Measurements from ENCODE around the gene NCCRP1. TPM values are rescaled to one million over a fixed set of nuclear protein-coding genes. Genes with fewer than 3 reads are reported as not detected.

The NCCRP1 gene
- total and polyA plus RNA-seq, 4 donors, result not detected

DNA sequence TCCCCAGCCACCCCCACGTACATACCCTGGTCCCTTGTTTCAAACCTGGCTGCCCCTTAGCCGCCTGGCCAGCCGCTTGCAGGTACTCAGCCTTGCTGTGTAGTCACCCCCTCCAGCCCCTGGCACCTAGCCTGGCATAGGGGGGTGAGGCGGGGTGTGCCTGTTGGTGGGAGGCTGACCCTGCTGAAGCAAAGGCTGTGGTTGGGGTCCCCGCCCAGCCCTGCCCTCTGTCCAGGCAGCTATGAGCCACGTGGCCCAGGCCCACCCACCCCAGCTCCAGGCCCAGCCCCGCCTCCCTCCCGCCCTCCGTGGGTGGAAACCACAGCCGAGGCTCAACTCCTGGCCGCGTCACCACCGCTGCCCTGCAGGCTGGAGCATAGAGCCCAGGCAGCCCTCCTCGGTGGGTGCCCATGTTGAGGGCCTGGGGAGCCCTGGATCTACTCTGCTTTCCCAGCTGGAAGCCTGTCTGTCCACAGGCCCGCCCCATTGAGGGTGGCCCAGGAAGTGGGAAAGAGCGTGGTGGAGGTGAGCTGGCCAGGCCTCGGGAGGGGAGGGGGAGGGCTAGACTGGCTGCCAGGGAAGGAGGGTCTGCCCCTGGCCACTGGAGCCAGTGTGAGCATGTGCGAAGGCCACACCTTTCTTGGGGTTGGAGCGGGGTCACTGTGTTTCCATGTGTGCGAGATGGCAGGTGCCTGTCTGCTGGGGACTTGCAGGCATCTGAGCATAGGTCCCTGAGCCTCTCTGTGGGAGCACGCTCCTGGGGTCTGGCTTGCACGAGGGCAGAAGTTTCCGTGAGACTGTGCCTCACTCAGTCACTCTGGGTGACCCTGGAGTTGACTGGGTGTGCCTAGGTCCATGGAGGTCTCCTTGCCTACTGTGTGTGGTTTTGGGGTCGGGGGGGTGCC, 40.2 kb upstream of the NCCRP1 start (continued):
- TF ChIP-seq REST (IDR thresholded peaks at IDR 0.05), result no peak
- TF ChIP-seq YY1 (IDR thresholded peaks at IDR 0.05), result no peak
- TF ChIP-seq FOXA1 (IDR thresholded peaks at IDR 0.05), result no peak

- DNase-seq (ENCODE audit: low spot score), result no peak
- no peak overlapping the region for H3K27ac ChIP-seq (ENCODE audit: low read depth in 1 of 2, low read length in 2 of 2)
- H3K4me1 ChIP-seq (ENCODE audit: control insufficient read depth in 4 of 4, insufficient read depth in 4 of 4, low read length in 3 of 4), result peaks cover 21 to 57% (median 44%) of the 10 kb centered on the region in 4 donors
- H3K36me3 ChIP-seq (ENCODE audit: control insufficient read depth in 4 of 4, insufficient read depth in 3 of 4, low read depth in 1 of 4, low read length in 3 of 4), result no peaks in the 10 kb centered on the region
- 71% methylated on average over 23 of the region's 23 CpGs for WGBS
- no peak overlapping the region for H3K4me3 ChIP-seq (ENCODE audit: low read depth in 1 of 3, low read length in 3 of 3)
- TF ChIP-seq EGR1 (IDR thresholded peaks at IDR 0.05; ENCODE audit: low read depth in 2 of 2) (no peak), ZBTB33 (IDR thresholded peaks at IDR 0.05) (no peak), YY1 (IDR thresholded peaks at IDR 0.05) (no peak), RXRA (IDR thresholded peaks at IDR 0.05) (no peak), SP1 (IDR thresholded peaks at IDR 0.05) (no peak)
- no peaks in the 10 kb centered on the region for H3K27me3 ChIP-seq (ENCODE audit: control insufficient read depth in 4 of 4, insufficient read depth in 4 of 4, low read length in 3 of 4)
- no peaks in the 10 kb centered on the region for H3K9me3 ChIP-seq (ENCODE audit: control insufficient read depth in 4 of 4, low read length in 3 of 4)
- H3K9ac ChIP-seq (ENCODE audit: low read depth in 1 of 2, low read length in 2 of 2), result peak overlapping the region in 1 of 2 donors; percentile 10
These were observed 39.3 kb upstream of the NCCRP1 start for GRCh38 chr19:39157275-39157996.

DNA sequence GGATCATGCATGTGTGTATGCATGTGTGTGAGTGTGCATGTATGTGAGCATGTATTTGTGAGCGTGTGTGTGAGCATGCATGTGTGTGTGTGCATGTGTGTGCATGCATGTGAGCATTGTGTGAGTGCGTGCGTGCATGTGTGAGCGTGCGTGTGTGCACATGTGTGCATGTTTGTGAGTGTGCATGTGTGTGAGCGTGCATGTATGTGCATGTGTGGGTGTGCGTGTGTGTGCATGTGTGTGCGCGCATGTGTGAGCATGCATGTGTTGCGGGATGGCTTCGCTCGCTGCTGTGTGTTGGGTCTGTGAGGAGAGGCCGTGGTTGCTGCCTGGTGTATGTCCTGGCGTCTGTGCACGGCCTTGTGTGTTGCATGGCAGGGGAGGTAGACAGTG, 38.8 kb upstream of the NCCRP1 start:
- TF ChIP-seq, protein P1, sequence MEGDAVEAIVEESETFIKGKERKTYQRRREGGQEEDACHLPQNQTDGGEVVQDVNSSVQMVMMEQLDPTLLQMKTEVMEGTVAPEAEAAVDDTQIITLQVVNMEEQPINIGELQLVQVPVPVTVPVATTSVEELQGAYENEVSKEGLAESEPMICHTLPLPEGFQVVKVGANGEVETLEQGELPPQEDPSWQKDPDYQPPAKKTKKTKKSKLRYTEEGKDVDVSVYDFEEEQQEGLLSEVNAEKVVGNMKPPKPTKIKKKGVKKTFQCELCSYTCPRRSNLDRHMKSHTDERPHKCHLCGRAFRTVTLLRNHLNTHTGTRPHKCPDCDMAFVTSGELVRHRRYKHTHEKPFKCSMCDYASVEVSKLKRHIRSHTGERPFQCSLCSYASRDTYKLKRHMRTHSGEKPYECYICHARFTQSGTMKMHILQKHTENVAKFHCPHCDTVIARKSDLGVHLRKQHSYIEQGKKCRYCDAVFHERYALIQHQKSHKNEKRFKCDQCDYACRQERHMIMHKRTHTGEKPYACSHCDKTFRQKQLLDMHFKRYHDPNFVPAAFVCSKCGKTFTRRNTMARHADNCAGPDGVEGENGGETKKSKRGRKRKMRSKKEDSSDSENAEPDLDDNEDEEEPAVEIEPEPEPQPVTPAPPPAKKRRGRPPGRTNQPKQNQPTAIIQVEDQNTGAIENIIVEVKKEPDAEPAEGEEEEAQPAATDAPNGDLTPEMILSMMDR (IDR thresholded peaks at IDR 0.05; ENCODE audit: low read depth, low read length, missing input control), result no peak
- TF ChIP-seq HNF4G (IDR thresholded peaks at IDR 0.05) (no peak), FOXA2 (IDR thresholded peaks at IDR 0.05) (no peak), SP1 (IDR thresholded peaks at IDR 0.05) (no peak), ATF3 (IDR thresholded peaks at IDR 0.05) (no peak), HNF4A (conservative IDR thresholded peaks at IDR 0.05) (no peak), EGR1 (IDR thresholded peaks at IDR 0.05; ENCODE audit: low read depth in 2 of 2) (no peak), JUND (IDR thresholded peaks at IDR 0.05) (no peak), FOXA1 (IDR thresholded peaks at IDR 0.05) (no peak)
- TF ChIP-seq, protein P2, sequence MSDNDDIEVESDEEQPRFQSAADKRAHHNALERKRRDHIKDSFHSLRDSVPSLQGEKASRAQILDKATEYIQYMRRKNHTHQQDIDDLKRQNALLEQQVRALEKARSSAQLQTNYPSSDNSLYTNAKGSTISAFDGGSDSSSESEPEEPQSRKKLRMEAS (IDR thresholded peaks at IDR 0.05), result no peak

More for the DNA sequence above, 38.8 kb upstream of the NCCRP1 start:
- peaks cover 21 to 57% (median 44%) of the 10 kb centered on the region in 4 donors for H3K4me1 ChIP-seq (ENCODE audit: control insufficient read depth in 4 of 4, insufficient read depth in 4 of 4, low read length in 3 of 4)
- H3K9me3 ChIP-seq (ENCODE audit: control insufficient read depth in 4 of 4, low read length in 3 of 4), result no peaks in the 10 kb centered on the region
- no peak for DNase-seq (ENCODE audit: low spot score)
- peak overlapping the region in 1 of 2 donors; percentile 10 for H3K9ac ChIP-seq (ENCODE audit: low read depth in 1 of 2, low read length in 2 of 2)
- no peak overlapping the region for H3K4me3 ChIP-seq (ENCODE audit: low read depth in 1 of 3, low read length in 3 of 3)
- H3K36me3 ChIP-seq (ENCODE audit: control insufficient read depth in 4 of 4, insufficient read depth in 3 of 4, low read depth in 1 of 4, low read length in 3 of 4), result no peaks in the 10 kb centered on the region
- WGBS, result 96% methylated on average over 15 of the region's 15 CpGs
- H3K27ac ChIP-seq (ENCODE audit: low read depth in 1 of 2, low read length in 2 of 2), result no peak overlapping the region
- H3K27me3 ChIP-seq (ENCODE audit: control insufficient read depth in 4 of 4, insufficient read depth in 4 of 4, low read length in 3 of 4), result no peaks in the 10 kb centered on the region

Data from liver (tissue), 9 donors.